Panc1 (cell line): ENCODE data around the gene LAMB1. TPM values are rescaled to one million over a fixed set of nuclear protein-coding genes. Genes with fewer than 3 reads are reported as not detected.
A peak's percentile ranks its signal among the peaks of the same experiment; 100 is the strongest.

Experiments
- ATAC-seq: fragments of 200-7000 bp; cut with Tn5 transposase; 2 replicates; pipeline ENCODE4 v1.9.1; 2020; ENCODE audit warnings: mild to moderate bottlenecking, moderate library complexity
- BruUV-seq: library from RNA; stranded (reverse); fragments of 400-500 nt; replicated peaks from 2 replicates; lab custom pipeline; 2021; lab: Mats Ljungman, UMichigan
- CTCF ChIA-PET: fragments of 300-600 bp; sonication (Branson Sonifier 250); formaldehyde crosslinking; loops from one replicate; lab custom pipeline; 2022; ENCODE audit warnings: antibody characterized with exemption; lab: Charles Lee
- POLR2A ChIA-PET: fragments of 300-600 bp; sonication (Branson Sonifier 250); formaldehyde crosslinking; loops from one replicate; lab custom pipeline; 2022; ENCODE audit warnings: antibody characterized with exemption; lab: Charles Lee
- DNase-seq: peaks from one replicate; pipeline ENCODE4 v3.0.0-alpha.2; 2010; ENCODE audit warnings: low read depth, low spot score
- H3K27ac ChIP-seq: 2 replicates; pipeline ENCODE4 v1.5.1; 2011; ENCODE audit warnings: mild to moderate bottlenecking, low read length, inconsistent platforms
- H3K27me3 ChIP-seq: fragments of 200-500 bp; sonication (Bioruptor generic); 2 replicates; pipeline ENCODE4 v1.6.0; 2014; ENCODE audit warnings: low read length, inconsistent platforms; ENCODE audit not compliant: control insufficient read depth, insufficient read depth
- H3K36me3 ChIP-seq: fragments of 200-500 bp; sonication (Bioruptor generic); 2 replicates; pipeline ENCODE4 v1.5.1; 2014; ENCODE audit warnings: inconsistent platforms, mild to moderate bottlenecking, low read length, moderate library complexity; ENCODE audit not compliant: control insufficient read depth, insufficient read depth
- H3K4me1 ChIP-seq: 2 replicates; pipeline ENCODE4 v1.5.1; 2011; ENCODE audit warnings: inconsistent platforms, mild to moderate bottlenecking, low read length, moderate library complexity; ENCODE audit not compliant: control insufficient read depth, insufficient read depth
- H3K4me3 ChIP-seq, 2 experiments: 2 replicates each; pipeline ENCODE4 v1.5.1; 2011 to 2012; ENCODE audit warnings: low read depth in 2 of 2, low read length in 2 of 2, mild to moderate bottlenecking in 2 of 2, inconsistent platforms in 1 of 2, moderate library complexity in 1 of 2
- H3K9me3 ChIP-seq: fragments of 200-500 bp; sonication (Bioruptor generic); 2 replicates; pipeline ENCODE4 v1.5.1; 2014; ENCODE audit warnings: low read depth, mild to moderate bottlenecking, inconsistent platforms, low read length, moderate library complexity; ENCODE audit not compliant: control insufficient read depth, insufficient read depth
- POLR2AphosphoS5 ChIP-seq: IDR thresholded peaks from 2 replicates; pipeline ENCODE4 v1.6.1; 2012; ENCODE audit warnings: mild to moderate bottlenecking, low read depth, low read length, moderate library complexity
- SIN3A ChIP-seq: IDR thresholded peaks from 2 replicates; pipeline ENCODE4 v1.6.1; 2012; ENCODE audit warnings: low read depth, mild to moderate bottlenecking, low read length, moderate library complexity, borderline replicate concordance; ENCODE audit not compliant: insufficient read depth
- TCF7L2 ChIP-seq: IDR thresholded peaks from 2 replicates; pipeline ENCODE4 v1.6.1; 2011; ENCODE audit warnings: mild to moderate bottlenecking, low read depth, low read length, inconsistent platforms
- in situ Hi-C: cut with HindIII; loops from 2 replicates; pipeline ENCODE4 v1.10.0; 2016; ENCODE audit warnings: low sequenced_read_pairs, low pct_unique_long_range_greater_than_20kb
- intact Hi-C: fragments of 100-400 bp; cut with micrococcal nuclease; formaldehyde crosslinking; loops from one replicate; pipeline ENCODE4 v1.10.0; 2022; ENCODE audit not compliant: unreplicated experiment
- total RNA-seq: library from RNA; stranded (reverse); gene quantifications from one replicate; pipeline ENCODE4 v1.2.1, GENCODE V29; 2021; ENCODE audit not compliant: unreplicated experiment
- TF ChIP-seq, protein P1 (sequence below): fragments of 450-650 bp; IDR thresholded peaks from 2 replicates; pipeline ENCODE4 v1.5.1; 2017; ENCODE audit warnings: mild to moderate bottlenecking
- TF ChIP-seq, protein P2 (sequence below), 2 experiments: IDR thresholded peaks; 2 replicates each; pipeline ENCODE4 v1.6.1; 2011 to 2012; ENCODE audit warnings: low read depth in 2 of 2, control low read depth in 1 of 2, low read length in 1 of 2, mild to moderate bottlenecking in 1 of 2, moderate library complexity in 1 of 2; ENCODE audit not compliant: insufficient read depth in 1 of 2

Gene LAMB1
- total RNA-seq, 1 experiment from 2014 or later = 204 TPM

GRCh38 chr7:107944411-107945169 is 58.4 kb downstream of the LAMB1 start:
- DNase-seq (no peak), ATAC-seq (no peak)
- in situ Hi-C loops (no loop called here), intact Hi-C loops (no loop called here)
- no TSS peak for BruUV-seq
- Histone ChIP-seq H3K4me1 (peaks cover 43% of the 10 kb centered on the region), H3K36me3 (peaks cover 14% of the 10 kb centered on the region), H3K27ac (peak overlapping the region; percentile 94), H3K27me3 (no peaks in the 10 kb centered on the region), H3K4me3 (no peak overlapping the region), H3K9me3 (no peaks in the 10 kb centered on the region)
- CTCF ChIA-PET = no interaction called here
- POLR2A ChIA-PET = no interaction called here
- TF ChIP-seq, protein P1, sequence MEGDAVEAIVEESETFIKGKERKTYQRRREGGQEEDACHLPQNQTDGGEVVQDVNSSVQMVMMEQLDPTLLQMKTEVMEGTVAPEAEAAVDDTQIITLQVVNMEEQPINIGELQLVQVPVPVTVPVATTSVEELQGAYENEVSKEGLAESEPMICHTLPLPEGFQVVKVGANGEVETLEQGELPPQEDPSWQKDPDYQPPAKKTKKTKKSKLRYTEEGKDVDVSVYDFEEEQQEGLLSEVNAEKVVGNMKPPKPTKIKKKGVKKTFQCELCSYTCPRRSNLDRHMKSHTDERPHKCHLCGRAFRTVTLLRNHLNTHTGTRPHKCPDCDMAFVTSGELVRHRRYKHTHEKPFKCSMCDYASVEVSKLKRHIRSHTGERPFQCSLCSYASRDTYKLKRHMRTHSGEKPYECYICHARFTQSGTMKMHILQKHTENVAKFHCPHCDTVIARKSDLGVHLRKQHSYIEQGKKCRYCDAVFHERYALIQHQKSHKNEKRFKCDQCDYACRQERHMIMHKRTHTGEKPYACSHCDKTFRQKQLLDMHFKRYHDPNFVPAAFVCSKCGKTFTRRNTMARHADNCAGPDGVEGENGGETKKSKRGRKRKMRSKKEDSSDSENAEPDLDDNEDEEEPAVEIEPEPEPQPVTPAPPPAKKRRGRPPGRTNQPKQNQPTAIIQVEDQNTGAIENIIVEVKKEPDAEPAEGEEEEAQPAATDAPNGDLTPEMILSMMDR = no peak
- TF ChIP-seq, protein P2, sequence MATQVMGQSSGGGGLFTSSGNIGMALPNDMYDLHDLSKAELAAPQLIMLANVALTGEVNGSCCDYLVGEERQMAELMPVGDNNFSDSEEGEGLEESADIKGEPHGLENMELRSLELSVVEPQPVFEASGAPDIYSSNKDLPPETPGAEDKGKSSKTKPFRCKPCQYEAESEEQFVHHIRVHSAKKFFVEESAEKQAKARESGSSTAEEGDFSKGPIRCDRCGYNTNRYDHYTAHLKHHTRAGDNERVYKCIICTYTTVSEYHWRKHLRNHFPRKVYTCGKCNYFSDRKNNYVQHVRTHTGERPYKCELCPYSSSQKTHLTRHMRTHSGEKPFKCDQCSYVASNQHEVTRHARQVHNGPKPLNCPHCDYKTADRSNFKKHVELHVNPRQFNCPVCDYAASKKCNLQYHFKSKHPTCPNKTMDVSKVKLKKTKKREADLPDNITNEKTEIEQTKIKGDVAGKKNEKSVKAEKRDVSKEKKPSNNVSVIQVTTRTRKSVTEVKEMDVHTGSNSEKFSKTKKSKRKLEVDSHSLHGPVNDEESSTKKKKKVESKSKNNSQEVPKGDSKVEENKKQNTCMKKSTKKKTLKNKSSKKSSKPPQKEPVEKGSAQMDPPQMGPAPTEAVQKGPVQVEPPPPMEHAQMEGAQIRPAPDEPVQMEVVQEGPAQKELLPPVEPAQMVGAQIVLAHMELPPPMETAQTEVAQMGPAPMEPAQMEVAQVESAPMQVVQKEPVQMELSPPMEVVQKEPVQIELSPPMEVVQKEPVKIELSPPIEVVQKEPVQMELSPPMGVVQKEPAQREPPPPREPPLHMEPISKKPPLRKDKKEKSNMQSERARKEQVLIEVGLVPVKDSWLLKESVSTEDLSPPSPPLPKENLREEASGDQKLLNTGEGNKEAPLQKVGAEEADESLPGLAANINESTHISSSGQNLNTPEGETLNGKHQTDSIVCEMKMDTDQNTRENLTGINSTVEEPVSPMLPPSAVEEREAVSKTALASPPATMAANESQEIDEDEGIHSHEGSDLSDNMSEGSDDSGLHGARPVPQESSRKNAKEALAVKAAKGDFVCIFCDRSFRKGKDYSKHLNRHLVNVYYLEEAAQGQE (IDR thresholded peaks at IDR 0.05; ENCODE audit: insufficient read depth in 1 of 2, low read depth in 2 of 2, low read length in 1 of 2) = no peak
- TF ChIP-seq SIN3A = no peak
- TF ChIP-seq TCF7L2 = no peak

GRCh38 chr7:107943018-107943417 is 59.9 kb downstream of the LAMB1 start:
- BruUV-seq = no TSS peak
- Histone ChIP-seq H3K27ac (peak overlapping the region; percentile 10; the same call in 1 of the 2 replicates), H3K4me1 (peaks cover 35% of the 10 kb centered on the region), H3K27me3 (no peaks in the 10 kb centered on the region), H3K4me3 (no peak overlapping the region), H3K36me3 (peaks cover 14% of the 10 kb centered on the region), H3K9me3 (no peaks in the 10 kb centered on the region)
- POLR2A ChIA-PET = interaction anchor here (0.5 kb wide), 1 partner anchor 261 kb away, joined by 5 read pairs; no protein-coding TSS in a partner anchor
- DNase-seq (no peak), ATAC-seq (no peak)
- in situ Hi-C loops (no loop called here), intact Hi-C loops (no loop called here)
- TF ChIP-seq TCF7L2 = no peak
- TF ChIP-seq SIN3A = no peak
- TF ChIP-seq, protein P2 (IDR thresholded peaks at IDR 0.05; ENCODE audit: insufficient read depth in 1 of 2, low read depth in 2 of 2, low read length in 1 of 2) = no peak
- TF ChIP-seq, protein P1 = no peak
- no peak for TF ChIP-seq POLR2AphosphoS5
- CTCF ChIA-PET = no interaction called here
